ENCODE data around the gene CARS1.

CARS1 gene

DNA sequence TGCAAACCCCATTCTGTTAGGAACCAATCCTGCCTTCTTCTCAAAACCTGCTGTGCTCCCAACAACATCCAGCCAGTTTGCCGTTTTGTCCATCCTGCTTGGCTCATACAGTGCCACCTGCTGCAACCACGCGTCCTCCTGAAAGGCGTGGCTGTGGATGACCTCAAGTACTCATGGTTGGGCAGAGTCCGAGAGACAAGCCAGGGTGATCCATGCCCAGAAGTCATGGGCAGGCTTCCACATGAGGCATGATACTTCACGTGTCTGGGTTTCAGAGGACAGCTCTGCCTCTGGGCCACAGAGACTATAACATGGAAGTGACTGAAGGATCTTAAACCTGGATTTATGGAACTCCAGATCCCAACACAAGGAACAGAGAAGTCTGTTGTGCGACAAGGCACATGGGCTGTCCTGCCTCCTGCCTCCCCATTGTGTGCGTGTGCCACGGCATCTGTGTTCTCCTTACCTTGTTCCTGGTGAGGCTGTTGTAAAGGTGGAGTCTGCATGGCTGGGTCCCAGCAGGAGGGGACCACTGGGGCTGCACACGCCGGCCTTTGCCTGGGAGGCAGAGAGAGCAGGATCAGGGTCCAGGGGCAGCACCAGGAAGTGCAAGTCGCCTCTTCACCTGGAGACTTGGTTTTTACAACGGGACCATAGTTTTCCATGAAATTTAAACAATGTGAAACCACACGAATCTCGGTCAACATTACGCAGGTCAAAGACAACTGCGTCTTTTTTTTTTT is 15.4 kb downstream of the CARS1 start:
- DNase-seq (ENCODE audit: low read depth): no peak
- TF ChIP-seq CTCF (conservative IDR thresholded peaks at IDR 0.05; ENCODE audit: low read length): no peak
- H3K4me3 ChIP-seq (ENCODE audit: low read length): no peak overlapping the region

DNA sequence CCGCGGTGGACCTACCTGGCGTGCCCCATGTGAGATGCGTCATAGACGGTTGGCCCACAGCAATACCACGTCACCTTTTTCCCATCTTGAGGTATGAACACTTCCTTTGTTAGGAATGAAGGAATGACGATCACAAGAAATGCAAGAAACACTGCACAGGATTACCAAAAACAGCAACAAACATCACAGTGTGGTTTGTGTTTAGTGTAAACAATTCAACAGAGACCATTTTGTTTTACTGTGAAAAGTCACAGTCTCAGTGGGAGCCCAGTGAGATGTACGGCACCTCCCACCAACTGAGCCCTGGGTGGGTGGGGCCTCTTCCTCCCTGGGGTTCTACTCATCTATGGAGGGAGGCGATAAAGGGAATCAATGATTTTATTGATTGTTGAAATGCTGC is 16.3 kb downstream of the CARS1 start:
- no peak for TF ChIP-seq CTCF (conservative IDR thresholded peaks at IDR 0.05; ENCODE audit: low read length)
- H3K4me3 ChIP-seq (ENCODE audit: low read length): no peak overlapping the region
- DNase-seq (ENCODE audit: low read depth): no peak

DNA sequence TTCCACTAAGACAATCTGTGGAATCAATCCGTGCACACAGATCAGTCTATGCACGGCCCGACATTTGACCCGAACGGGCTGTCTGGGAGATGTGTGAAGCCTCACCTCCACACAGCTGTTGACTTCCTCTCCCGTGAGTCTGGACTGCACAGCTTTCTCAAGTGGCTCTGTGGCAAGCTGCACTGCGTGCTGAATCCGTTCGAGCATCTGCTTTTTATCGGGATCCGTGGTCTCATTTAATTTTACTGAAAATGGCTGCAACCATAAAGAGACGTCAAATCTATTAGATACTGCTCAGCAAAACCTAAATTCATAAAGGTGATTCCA is 19.3 kb downstream of the CARS1 start:
- no peak overlapping the region for H3K4me3 ChIP-seq (ENCODE audit: low read length)
- DNase-seq (ENCODE audit: low read depth): no peak

GRCh38 chr11:3037040-3037944 is 19.9 kb downstream of the CARS1 start:
- peak; percentile 72 for TF ChIP-seq CTCF (conservative IDR thresholded peaks at IDR 0.05; ENCODE audit: low read length)
- peak; percentile 68 for DNase-seq (ENCODE audit: low read depth)
- H3K4me3 ChIP-seq (ENCODE audit: low read length): no peak overlapping the region

More for the DNA sequence above, 19.3 kb downstream of the CARS1 start:
- no peak for TF ChIP-seq CTCF (conservative IDR thresholded peaks at IDR 0.05; ENCODE audit: low read length)

- no peak overlapping the region for H3K4me3 ChIP-seq (ENCODE audit: low read length)
- DNase-seq (ENCODE audit: low read depth): no peak
- TF ChIP-seq CTCF (conservative IDR thresholded peaks at IDR 0.05; ENCODE audit: low read length): no peak
Measured at GRCh38 chr11:3036419-3036818, 20.8 kb downstream of the CARS1 start.

GRCh38 chr11:3035333-3035732 is 21.9 kb downstream of the CARS1 start:
- no peak for TF ChIP-seq CTCF (conservative IDR thresholded peaks at IDR 0.05; ENCODE audit: low read length)
- DNase-seq (ENCODE audit: low read depth): no peak
- no peak overlapping the region for H3K4me3 ChIP-seq (ENCODE audit: low read length)

Data from AG10803 (cell line).